ENCODE data around the gene ADARB1.

DNA sequence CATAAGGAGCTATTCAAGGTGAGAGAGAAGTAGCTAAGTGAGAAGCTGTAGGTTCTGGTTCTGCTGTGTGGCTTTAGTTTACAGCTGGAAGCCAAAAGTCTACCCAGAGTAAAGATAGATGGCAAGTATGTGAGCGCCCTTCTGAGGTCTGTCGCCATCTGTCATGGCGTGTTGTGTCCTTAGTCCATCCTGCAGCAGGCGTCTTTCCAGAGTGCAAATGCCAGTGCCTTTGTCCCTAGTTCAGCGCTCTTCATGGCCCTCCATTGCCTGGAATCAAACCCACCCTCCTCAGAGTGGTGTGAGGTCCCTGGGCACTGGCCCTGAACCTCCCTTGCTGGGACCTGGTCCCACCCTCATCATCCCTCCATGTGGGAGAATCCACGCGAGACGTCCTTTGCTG is 96.6 kb downstream of the ADARB1 start:
- TF ChIP-seq, protein P1, sequence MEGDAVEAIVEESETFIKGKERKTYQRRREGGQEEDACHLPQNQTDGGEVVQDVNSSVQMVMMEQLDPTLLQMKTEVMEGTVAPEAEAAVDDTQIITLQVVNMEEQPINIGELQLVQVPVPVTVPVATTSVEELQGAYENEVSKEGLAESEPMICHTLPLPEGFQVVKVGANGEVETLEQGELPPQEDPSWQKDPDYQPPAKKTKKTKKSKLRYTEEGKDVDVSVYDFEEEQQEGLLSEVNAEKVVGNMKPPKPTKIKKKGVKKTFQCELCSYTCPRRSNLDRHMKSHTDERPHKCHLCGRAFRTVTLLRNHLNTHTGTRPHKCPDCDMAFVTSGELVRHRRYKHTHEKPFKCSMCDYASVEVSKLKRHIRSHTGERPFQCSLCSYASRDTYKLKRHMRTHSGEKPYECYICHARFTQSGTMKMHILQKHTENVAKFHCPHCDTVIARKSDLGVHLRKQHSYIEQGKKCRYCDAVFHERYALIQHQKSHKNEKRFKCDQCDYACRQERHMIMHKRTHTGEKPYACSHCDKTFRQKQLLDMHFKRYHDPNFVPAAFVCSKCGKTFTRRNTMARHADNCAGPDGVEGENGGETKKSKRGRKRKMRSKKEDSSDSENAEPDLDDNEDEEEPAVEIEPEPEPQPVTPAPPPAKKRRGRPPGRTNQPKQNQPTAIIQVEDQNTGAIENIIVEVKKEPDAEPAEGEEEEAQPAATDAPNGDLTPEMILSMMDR (IDR thresholded peaks at IDR 0.05) = no peak
- no peak for TF ChIP-seq EZH2 (IDR thresholded peaks at IDR 0.05)
